IMR-90 (cell line): ENCODE data around the gene EXOC4. TPM values are rescaled to one million over a fixed set of nuclear protein-coding genes. Genes with fewer than 3 reads are reported as not detected.

Experiments used
- ATAC-seq: fragments of 200-7000 bp; cut with Tn5 transposase; 2 replicates; pipeline ENCODE4 v1.9.1; 2020; ENCODE audit warnings: low read depth, mild to moderate bottlenecking, moderate library complexity
- BruUV-seq: library from RNA; stranded (reverse); fragments of 400-500 nt; replicated peaks from 2 replicates; lab custom pipeline; 2021; lab: Mats Ljungman, UMichigan
- CTCF ChIA-PET: fragments of 300-600 bp; formaldehyde crosslinking; extraction: SDS; loops from one replicate; lab custom pipeline; 2021; ENCODE audit warnings: antibody characterized with exemption; lab: Yijun Ruan, JAX
- POLR2A ChIA-PET: fragments of 300-600 bp; sonication (Branson Sonifier 250); formaldehyde crosslinking; loops from one replicate; lab custom pipeline; 2022; ENCODE audit warnings: antibody characterized with exemption; ENCODE audit not compliant: unreplicated experiment; lab: Charles Lee
- DNase-seq: peaks from one replicate; pipeline ENCODE4 v3.0.0; 2013
- H2AFZ ChIP-seq: replicated peaks from 2 replicates; pipeline ENCODE3; 2013; ENCODE audit warnings: low read length, mild to moderate bottlenecking; ENCODE audit not compliant: poor library complexity
- H2AK5ac ChIP-seq: 2 replicates; pipeline ENCODE4 v1.6.1; 2013; ENCODE audit warnings: low read depth, low read length, inconsistent platforms
- H2AK9ac ChIP-seq: replicated peaks from 2 replicates; pipeline ENCODE3; 2013; ENCODE audit warnings: mild to moderate bottlenecking, low read depth, low read length, moderate library complexity; ENCODE audit not compliant: poor library complexity
- H2BK120ac ChIP-seq: 2 replicates; pipeline ENCODE4 v1.6.1; 2013; ENCODE audit warnings: low read depth, low read length, inconsistent platforms
- H2BK15ac ChIP-seq: 3 replicates; pipeline ENCODE4 v1.6.1; 2013; ENCODE audit warnings: low read depth, low read length, inconsistent platforms
- H2BK20ac ChIP-seq: 2 replicates; pipeline ENCODE4 v1.6.1; 2013; ENCODE audit warnings: low read depth, mild to moderate bottlenecking, inconsistent platforms, low read length, moderate library complexity
- H2BK5ac ChIP-seq: 2 replicates; pipeline ENCODE4 v1.6.1; 2013; ENCODE audit warnings: mild to moderate bottlenecking, low read depth, low read length, inconsistent platforms; ENCODE audit not compliant: poor library complexity, severe bottlenecking
- H3K14ac ChIP-seq: replicated peaks from 2 replicates; pipeline ENCODE4 v1.6.1; 2013; ENCODE audit warnings: low read depth, low read length, inconsistent platforms
- H3K18ac ChIP-seq: 2 replicates; pipeline ENCODE4 v1.6.1; 2013; ENCODE audit warnings: low read depth, low read length, control low read depth
- H3K23ac ChIP-seq: 2 replicates; pipeline ENCODE4 v1.6.1; 2013; ENCODE audit warnings: low read depth, low read length, inconsistent platforms
- H3K27ac ChIP-seq: 2 replicates; pipeline ENCODE4 v1.5.1; 2013; ENCODE audit warnings: mild to moderate bottlenecking, control low read depth, low read length; ENCODE audit not compliant: insufficient read depth
- H3K27me3 ChIP-seq: 2 replicates; pipeline ENCODE4 v1.6.1; 2013; ENCODE audit warnings: low read length; ENCODE audit not compliant: control insufficient read depth, insufficient read depth
- H3K36me3 ChIP-seq: 2 replicates; pipeline ENCODE4 v1.6.1; 2013; ENCODE audit warnings: low read length, mixed read lengths; ENCODE audit not compliant: control insufficient read depth, insufficient read depth
- H3K4ac ChIP-seq: 2 replicates; pipeline ENCODE4 v1.6.1; 2013; ENCODE audit warnings: low read depth, low read length, inconsistent platforms
- H3K4me1 ChIP-seq: 2 replicates; pipeline ENCODE4 v1.6.1; 2013; ENCODE audit warnings: low read length, mixed read lengths; ENCODE audit not compliant: control insufficient read depth, insufficient read depth
- H3K4me2 ChIP-seq: 2 replicates; pipeline ENCODE4 v1.6.1; 2013; ENCODE audit warnings: low read depth, mild to moderate bottlenecking, control low read depth, low read length, moderate library complexity
- H3K4me3 ChIP-seq: 2 replicates; pipeline ENCODE4 v1.5.1; 2013; ENCODE audit warnings: low read depth, mild to moderate bottlenecking, control low read depth, low read length, moderate library complexity; ENCODE audit not compliant: insufficient read depth
- H3K56ac ChIP-seq: 2 replicates; pipeline ENCODE4 v1.6.1; 2013; ENCODE audit warnings: low read length, inconsistent platforms; ENCODE audit not compliant: insufficient read depth; ENCODE audit errors: extremely low read depth
- H3K79me1 ChIP-seq, 2 experiments: 2 replicates each; pipeline ENCODE4 v1.6.1; 2013; ENCODE audit warnings: low read length in 2 of 2, inconsistent platforms in 1 of 2, low read depth in 1 of 2
- H3K9ac ChIP-seq: 2 replicates; pipeline ENCODE4 v1.6.1; 2013; ENCODE audit warnings: low read depth, low read length, control low read depth
- H3K9me1 ChIP-seq: 2 replicates; pipeline ENCODE4 v1.6.1; 2013; ENCODE audit warnings: low read length, inconsistent platforms; ENCODE audit not compliant: insufficient read depth
- H3K9me3 ChIP-seq: 2 replicates; pipeline ENCODE4 v1.6.1; 2013; ENCODE audit warnings: low read length; ENCODE audit not compliant: control insufficient read depth, insufficient read depth
- H4K20me1 ChIP-seq: 2 replicates; pipeline ENCODE4 v1.6.1; 2013; ENCODE audit warnings: low read length, inconsistent platforms; ENCODE audit not compliant: insufficient read depth
- H4K5ac ChIP-seq: 2 replicates; pipeline ENCODE4 v1.6.1; 2013; ENCODE audit warnings: mild to moderate bottlenecking, low read depth, low read length, control low read depth
- H4K8ac ChIP-seq, 2 experiments: 2 replicates each; pipeline ENCODE4 v1.6.1; 2013; ENCODE audit warnings: low read depth in 2 of 2, low read length in 2 of 2, control low read depth in 1 of 2, inconsistent platforms in 1 of 2
- H4K91ac ChIP-seq: 2 replicates; pipeline ENCODE4 v1.6.1; 2013; ENCODE audit warnings: low read depth, low read length, inconsistent platforms; ENCODE audit not compliant: insufficient read depth
- CEBPB ChIP-seq: IDR thresholded peaks from 2 replicates; pipeline ENCODE4 v1.6.1; 2012; ENCODE audit warnings: low read depth, low read length, improper control_type of control experiment
- CHD1 ChIP-seq: IDR thresholded peaks from 2 replicates; pipeline ENCODE4 v1.6.1; 2012; ENCODE audit warnings: low read depth, low read length, improper control_type of control experiment
- MAFK ChIP-seq: IDR thresholded peaks from 2 replicates; pipeline ENCODE4 v1.6.1; 2012; ENCODE audit warnings: low read depth, low read length, improper control_type of control experiment
- MXI1 ChIP-seq: IDR thresholded peaks from 2 replicates; pipeline ENCODE4 v1.6.1; 2012; ENCODE audit warnings: low read depth, mild to moderate bottlenecking, low read length, moderate library complexity, borderline replicate concordance
- NFE2L2 ChIP-seq: fragments of 150-350 bp; IDR thresholded peaks from 2 replicates; pipeline ENCODE4 v1.6.1; 2016; ENCODE audit warnings: low read depth, mild to moderate bottlenecking, low read length
- POLR2A ChIP-seq: IDR thresholded peaks from 2 replicates; pipeline ENCODE4 v1.6.1; 2012; ENCODE audit warnings: mild to moderate bottlenecking, low read depth, low read length
- RAD21 ChIP-seq: IDR thresholded peaks from 2 replicates; pipeline ENCODE4 v1.6.1; 2012; ENCODE audit warnings: low read length, improper control_type of control experiment
- RFX5 ChIP-seq: IDR thresholded peaks from 2 replicates; pipeline ENCODE4 v1.8.0; 2012; ENCODE audit warnings: low read depth, mild to moderate bottlenecking, low read length, moderate library complexity
- SMC3 ChIP-seq: fragments of 150-350 bp; IDR thresholded peaks from 2 replicates; pipeline ENCODE4 v1.6.1; 2016; ENCODE audit warnings: low read depth, mild to moderate bottlenecking, antibody characterized with exemption, low read length, moderate library complexity
- WGBS, 2 experiments: methylation state at CpG; one replicate each; pipeline versions ENCODE4 v1.1.5 to v1.1.7; 2013; ENCODE audit warnings: missing lambda C conversion rate in 2 of 2; ENCODE audit not compliant: insufficient read length in 1 of 2; ENCODE audit errors: extremely low coverage in 2 of 2; 5-methylcytosine and 5-hydroxymethylcytosine counted together
- dilution Hi-C: fragments of 300-500 bp; cut with HindIII; formaldehyde crosslinking; loops from one replicate; pipeline ENCODE4 v1.14.3; 2018; ENCODE audit warnings: low sequenced_read_pairs; ENCODE audit not compliant: unreplicated experiment
- in situ Hi-C: fragments of 300-500 bp; cut with MboI; formaldehyde crosslinking; loops from 3 replicates; pipeline ENCODE4 v1.14.3; 2019; ENCODE audit warnings: low sequenced_read_pairs, inconsistent platforms, mixed read lengths
- intact Hi-C: fragments of 100-400 bp; cut with micrococcal nuclease; formaldehyde crosslinking; loops from 2 replicates; pipeline ENCODE4 v1.10.0; 2022
- polyA plus RNA-seq, 3 experiments: library from polyadenylated mRNA; depleted of rRNA; stranded (reverse); fragments of >200 nt; gene quantifications; 2 replicates each; pipeline ENCODE4 v1.2.3, GENCODE V29; 2012; ENCODE audit warnings: low replicate concordance in 1 of 3
- total RNA-seq: library from RNA; depleted of rRNA; stranded (reverse); fragments of >200 nt; gene quantifications from 2 replicates; pipeline ENCODE4 v1.2.3, GENCODE V29; 2012
- TF ChIP-seq, protein P1 (sequence below): conservative IDR thresholded peaks from 2 replicates; pipeline ENCODE4 v1.5.1; 2012; ENCODE audit warnings: mild to moderate bottlenecking, low read depth, low read length, improper control_type of control experiment
- TF ChIP-seq, protein P2 (sequence below): fragments of 150-350 bp; IDR thresholded peaks from 2 replicates; pipeline ENCODE4 v1.6.1; 2017; ENCODE audit warnings: mild to moderate bottlenecking, antibody characterized with exemption, low read length, low read depth
- TF ChIP-seq, protein P3 (sequence below): fragments of 150-350 bp; IDR thresholded peaks from 2 replicates; pipeline ENCODE4 v1.6.1; 2016; ENCODE audit warnings: low read depth, mild to moderate bottlenecking, low read length, moderate library complexity, borderline replicate concordance

Gene EXOC4
- total and polyA plus RNA-seq, 2 of the 4 experiments (the other 2 are of a cell fraction) = 25.4 to 94.6 TPM

DNA sequence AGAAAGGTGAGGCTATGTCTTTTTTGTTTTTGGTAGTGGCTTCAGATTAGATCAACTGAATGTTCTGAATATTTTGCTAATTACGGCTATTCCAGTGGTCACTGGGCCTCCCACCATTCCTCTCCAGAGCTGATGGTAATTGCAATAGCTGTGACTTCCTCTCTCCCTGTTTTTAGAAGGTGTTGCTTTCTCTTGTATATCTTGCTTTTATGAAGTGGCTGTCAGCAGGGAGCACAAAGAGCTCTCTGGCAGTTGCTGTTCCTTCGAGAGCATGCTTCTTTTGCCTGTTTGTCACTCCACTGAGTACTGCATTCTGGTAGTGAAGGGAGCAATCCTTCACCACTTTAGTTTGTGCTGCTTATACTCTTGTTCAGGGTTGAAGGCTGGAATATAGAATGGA lies 133.3 kb downstream of the EXOC4 start:
- in situ Hi-C loops (no loop called here), dilution Hi-C loops (no loop called here), intact Hi-C loops (no loop called here)
- Histone ChIP-seq H2BK20ac (no peak overlapping the region), H4K8ac (no peak overlapping the region), H3K9me3 (no peaks in the 10 kb centered on the region), H3K14ac (no peak overlapping the region), H3K9ac (no peak overlapping the region), H3K4me2 (no peak overlapping the region), H3K4me3 (no peak overlapping the region), H2AFZ (no peak overlapping the region), H2AK9ac (no peak overlapping the region), H3K56ac (no peak overlapping the region), H4K20me1 (no peaks in the 10 kb centered on the region), H4K91ac (no peak overlapping the region), H2BK120ac (no peak overlapping the region), H2BK15ac (no peak overlapping the region), H3K36me3 (no peaks in the 10 kb centered on the region), H3K4ac (no peak overlapping the region), H2BK5ac (no peak overlapping the region), H3K9me1 (no peaks in the 10 kb centered on the region; the same call in 1 of the 2 replicates), H3K27me3 (no peaks in the 10 kb centered on the region), H3K27ac (no peak overlapping the region), H3K18ac (no peak overlapping the region), H3K79me1 (peaks cover 9 to 12% of the 10 kb centered on the region in 2 experiments; a peak in 2 of 4 replicates), H2AK5ac (no peak overlapping the region), H3K4me1 (no peaks in the 10 kb centered on the region), H3K23ac (no peak overlapping the region), H4K5ac (no peak overlapping the region)
- ChIA-PET CTCF (interaction anchor here (1.3 kb wide), 1 partner anchor 14 kb away, joined by 3 read pairs; no protein-coding TSS in a partner anchor), POLR2A (no interaction called here)
- BruUV-seq = no TSS peak
- no peak for TF ChIP-seq CEBPB
- TF ChIP-seq NFE2L2 = no peak
- TF ChIP-seq, protein P1, sequence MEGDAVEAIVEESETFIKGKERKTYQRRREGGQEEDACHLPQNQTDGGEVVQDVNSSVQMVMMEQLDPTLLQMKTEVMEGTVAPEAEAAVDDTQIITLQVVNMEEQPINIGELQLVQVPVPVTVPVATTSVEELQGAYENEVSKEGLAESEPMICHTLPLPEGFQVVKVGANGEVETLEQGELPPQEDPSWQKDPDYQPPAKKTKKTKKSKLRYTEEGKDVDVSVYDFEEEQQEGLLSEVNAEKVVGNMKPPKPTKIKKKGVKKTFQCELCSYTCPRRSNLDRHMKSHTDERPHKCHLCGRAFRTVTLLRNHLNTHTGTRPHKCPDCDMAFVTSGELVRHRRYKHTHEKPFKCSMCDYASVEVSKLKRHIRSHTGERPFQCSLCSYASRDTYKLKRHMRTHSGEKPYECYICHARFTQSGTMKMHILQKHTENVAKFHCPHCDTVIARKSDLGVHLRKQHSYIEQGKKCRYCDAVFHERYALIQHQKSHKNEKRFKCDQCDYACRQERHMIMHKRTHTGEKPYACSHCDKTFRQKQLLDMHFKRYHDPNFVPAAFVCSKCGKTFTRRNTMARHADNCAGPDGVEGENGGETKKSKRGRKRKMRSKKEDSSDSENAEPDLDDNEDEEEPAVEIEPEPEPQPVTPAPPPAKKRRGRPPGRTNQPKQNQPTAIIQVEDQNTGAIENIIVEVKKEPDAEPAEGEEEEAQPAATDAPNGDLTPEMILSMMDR = no peak
- TF ChIP-seq, protein P2, sequence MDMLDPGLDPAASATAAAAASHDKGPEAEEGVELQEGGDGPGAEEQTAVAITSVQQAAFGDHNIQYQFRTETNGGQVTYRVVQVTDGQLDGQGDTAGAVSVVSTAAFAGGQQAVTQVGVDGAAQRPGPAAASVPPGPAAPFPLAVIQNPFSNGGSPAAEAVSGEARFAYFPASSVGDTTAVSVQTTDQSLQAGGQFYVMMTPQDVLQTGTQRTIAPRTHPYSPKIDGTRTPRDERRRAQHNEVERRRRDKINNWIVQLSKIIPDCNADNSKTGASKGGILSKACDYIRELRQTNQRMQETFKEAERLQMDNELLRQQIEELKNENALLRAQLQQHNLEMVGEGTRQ = no peak
- TF ChIP-seq MXI1 = no peak
- no peak for TF ChIP-seq POLR2A
- TF ChIP-seq CHD1 = no peak
- no peak for TF ChIP-seq MAFK
- TF ChIP-seq SMC3 = no peak
- TF ChIP-seq, protein P3, sequence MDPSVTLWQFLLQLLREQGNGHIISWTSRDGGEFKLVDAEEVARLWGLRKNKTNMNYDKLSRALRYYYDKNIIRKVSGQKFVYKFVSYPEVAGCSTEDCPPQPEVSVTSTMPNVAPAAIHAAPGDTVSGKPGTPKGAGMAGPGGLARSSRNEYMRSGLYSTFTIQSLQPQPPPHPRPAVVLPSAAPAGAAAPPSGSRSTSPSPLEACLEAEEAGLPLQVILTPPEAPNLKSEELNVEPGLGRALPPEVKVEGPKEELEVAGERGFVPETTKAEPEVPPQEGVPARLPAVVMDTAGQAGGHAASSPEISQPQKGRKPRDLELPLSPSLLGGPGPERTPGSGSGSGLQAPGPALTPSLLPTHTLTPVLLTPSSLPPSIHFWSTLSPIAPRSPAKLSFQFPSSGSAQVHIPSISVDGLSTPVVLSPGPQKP = no peak
- no peak for TF ChIP-seq RAD21
- TF ChIP-seq RFX5 = no peak
- DNase-seq (no peak), ATAC-seq (no peak)
- WGBS, 2 experiments = no CpG with 5 or more reads among the region's 2 CpGs
